Hematopoietic multipotent progenitor cell treated with erythropoietin and hydrocortisone succinate and interleukin-3 and kit ligand, for 8 days (in vitro differentiated cells): ENCODE results near the gene KRT71.

Experiments used
- DNase-seq: peaks from one replicate; pipeline ENCODE4 v3.0.0-alpha.2; 2015

The KRT71 gene

DNA sequence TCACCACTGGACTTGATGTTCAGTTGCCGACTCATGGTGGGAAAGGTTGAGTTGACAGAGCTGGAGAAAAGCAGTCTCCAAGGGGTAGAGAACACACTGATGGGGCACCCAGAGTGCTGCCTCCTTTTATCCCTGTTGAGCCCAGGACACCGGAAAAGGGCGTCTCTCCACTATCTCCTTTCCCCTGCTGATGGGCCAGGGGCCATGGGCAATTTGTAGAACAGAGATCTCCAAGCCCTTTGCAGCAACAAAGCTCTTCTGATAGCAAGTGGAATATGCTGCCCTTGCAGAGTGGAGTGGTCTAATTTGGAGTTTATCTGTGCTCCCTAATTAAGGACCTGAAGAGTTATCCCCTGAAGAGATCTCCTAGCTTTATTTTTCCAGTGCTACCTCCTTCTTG lies 20.8 kb upstream of the KRT71 start, which contains the start of gene KRT74:
TSS of gene KRT74 (minus strand) at position 101 of the 400 bp plus-strand sequence. CDS start at position 35, 66 bp downstream.
- DNase-seq: no peak

- no peak for DNase-seq
These were observed 20.4 kb upstream of the KRT71 start for GRCh38 chr12:52573306-52573705.

- no peak for DNase-seq
These were observed 17.6 kb upstream of the KRT71 start for GRCh38 chr12:52570511-52570910.

GRCh38 chr12:52568111-52568510 lies 15.2 kb upstream of the KRT71 start:
- no peak for DNase-seq

GRCh38 chr12:52566847-52567291 lies 13.9 kb upstream of the KRT71 start:
- DNase-seq: peak; percentile 29

- DNase-seq: no peak
These were observed 11.6 kb upstream of the KRT71 start for GRCh38 chr12:52564582-52564981.

DNA sequence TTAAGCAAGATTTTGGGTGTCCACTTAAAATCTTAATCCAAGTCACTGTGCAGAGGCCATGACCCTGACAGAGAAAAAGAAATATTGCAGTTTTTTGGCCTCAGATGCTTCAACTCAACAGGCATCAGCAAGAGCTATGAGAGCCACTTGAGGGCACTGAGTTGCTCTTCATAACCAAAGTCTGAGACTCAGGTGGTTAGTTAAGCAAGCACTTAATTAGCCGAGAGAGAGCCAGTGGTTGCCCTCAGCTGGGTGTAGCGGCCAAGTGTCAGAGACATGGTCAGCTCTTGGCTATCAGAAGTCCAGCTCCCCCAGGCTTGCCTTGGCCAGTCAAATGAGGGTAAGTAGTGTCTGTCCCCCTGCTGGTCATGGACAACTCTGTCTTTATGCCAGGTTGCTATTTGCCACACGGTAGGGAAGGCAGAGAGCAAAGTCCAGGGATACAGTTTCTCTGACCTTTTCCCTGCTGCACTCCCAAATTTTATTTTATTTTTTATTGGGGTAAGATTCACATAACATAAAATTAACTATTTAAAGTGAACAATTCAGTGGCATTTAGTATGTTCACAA lies 9.0 kb upstream of the KRT71 start:
- DNase-seq: no peak

- no peak for DNase-seq
These were observed 7.0 kb upstream of the KRT71 start for GRCh38 chr12:52559979-52560378.

GRCh38 chr12:52558781-52559445 lies 6.0 kb upstream of the KRT71 start:
- DNase-seq: no peak

DNA sequence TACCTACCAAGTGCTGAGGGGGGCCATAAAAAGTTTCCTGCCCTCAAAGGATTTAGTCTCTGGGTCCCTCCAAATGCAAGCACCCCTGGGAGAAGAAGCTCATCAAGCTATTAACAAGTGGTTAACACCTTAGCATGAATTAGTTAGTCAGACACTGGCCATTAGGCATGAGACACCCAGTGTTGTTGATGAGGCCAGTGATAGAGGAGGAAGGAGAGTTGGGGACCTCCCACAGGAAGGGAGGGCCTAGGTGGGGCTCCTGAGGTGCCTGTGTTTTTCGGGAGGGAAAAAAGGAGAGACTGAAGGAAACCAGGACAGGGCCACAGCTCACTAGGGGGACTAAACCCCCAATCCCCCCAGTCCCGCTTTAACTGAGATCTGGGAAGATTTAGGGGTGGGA lies 4.5 kb upstream of the KRT71 start:
- no peak for DNase-seq

DNA sequence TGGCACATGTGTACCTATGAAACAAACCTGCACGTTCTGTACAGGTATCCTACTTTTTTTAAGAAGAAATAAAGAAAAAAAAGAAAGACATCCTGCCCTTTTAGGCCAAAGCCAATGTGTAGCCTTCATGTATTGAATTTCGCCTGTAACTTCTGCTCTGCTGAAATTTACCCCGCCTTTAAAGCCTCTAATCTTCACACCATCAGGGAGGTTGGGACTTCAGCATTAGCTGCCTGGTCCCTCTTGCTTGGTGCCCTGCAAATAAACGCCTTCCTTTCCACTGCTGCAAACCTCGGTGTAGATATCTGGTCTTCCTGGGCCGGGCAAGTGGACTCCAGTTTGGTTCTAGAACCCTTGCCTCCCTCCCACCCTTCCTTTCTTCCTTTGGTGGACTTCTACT lies 2.6 kb upstream of the KRT71 start:
- no peak for DNase-seq

- no peak for DNase-seq
These were observed 890 bp downstream of the KRT71 start for GRCh38 chr12:52552055-52552454.

- DNase-seq: no peak
These were observed 1.6 kb downstream of the KRT71 start for GRCh38 chr12:52551216-52551865.

DNA sequence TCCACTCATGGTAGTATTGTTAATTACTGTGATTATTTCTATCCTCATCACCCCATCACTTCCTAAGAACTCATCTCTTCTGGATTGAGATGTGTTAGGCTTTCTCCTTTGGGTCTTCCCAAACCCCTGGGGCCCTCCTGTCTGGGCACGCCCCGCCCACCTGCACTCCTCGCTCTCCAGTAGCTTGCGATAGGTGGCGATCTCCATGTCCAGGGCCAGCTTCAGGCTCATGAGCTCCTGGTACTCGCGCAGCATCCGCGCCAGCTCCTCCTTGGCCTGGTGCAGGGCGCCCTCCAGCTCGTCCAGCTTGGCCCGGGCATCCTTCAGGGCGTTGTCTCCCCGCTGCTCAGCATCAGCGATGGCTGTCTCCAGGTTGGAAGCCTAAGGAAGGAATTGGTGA lies 6.8 kb downstream of the KRT71 start:
- no peak for DNase-seq

DNA sequence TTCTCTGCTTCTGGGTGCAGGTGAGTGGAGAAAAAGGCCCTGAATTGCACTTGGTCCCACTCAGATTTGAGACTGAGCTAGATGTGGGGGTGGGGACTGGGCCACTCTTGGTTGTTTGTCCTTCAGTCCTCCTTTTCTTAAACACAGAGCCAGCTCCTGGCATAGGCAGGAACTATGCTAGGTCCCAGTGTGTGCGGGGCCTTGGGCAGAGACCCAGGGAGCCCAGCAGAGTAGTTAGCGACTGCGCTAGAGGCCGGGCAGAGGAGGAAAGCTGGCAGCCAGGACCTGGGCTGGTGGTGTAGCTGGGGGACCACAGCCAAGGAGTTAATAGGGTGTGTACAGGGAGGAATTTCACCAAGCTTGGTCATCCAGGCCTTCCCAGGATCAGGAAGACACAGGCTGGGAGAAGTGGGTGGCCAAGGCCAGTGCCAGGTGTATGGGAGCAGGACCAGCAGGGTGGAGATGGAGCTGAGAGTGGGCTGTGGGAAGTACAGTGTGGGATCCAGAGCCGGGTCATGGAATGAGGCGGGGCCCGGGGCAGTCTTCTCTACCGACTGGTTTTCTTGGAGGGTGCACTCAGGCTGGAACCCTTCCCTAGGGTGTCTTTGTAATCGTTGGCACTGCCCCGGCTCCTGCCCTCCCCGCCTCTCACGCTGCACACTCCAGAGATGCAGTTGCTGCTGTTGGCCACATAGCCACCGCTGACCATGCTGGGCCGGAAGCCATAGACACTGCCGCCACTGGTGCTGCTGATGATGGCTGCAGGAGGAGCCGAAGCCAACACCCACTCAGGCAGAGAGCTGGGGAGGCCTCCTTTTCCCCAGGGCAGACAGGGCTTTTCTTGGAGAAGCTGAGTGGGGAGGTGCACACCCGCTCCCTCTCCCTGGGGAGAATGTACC lies 8.7 kb downstream of the KRT71 start:
- DNase-seq: no peak

GRCh38 chr12:52542785-52543318 lies 10.1 kb downstream of the KRT71 start:
- DNase-seq: no peak

- peak; percentile 2 for DNase-seq
These were observed 10.8 kb downstream of the KRT71 start for GRCh38 chr12:52542157-52542556.

- no peak for DNase-seq
These were observed 11.2 kb downstream of the KRT71 start for GRCh38 chr12:52541709-52542108.

GRCh38 chr12:52540531-52540930 lies 12.4 kb downstream of the KRT71 start:
- DNase-seq: no peak

DNA sequence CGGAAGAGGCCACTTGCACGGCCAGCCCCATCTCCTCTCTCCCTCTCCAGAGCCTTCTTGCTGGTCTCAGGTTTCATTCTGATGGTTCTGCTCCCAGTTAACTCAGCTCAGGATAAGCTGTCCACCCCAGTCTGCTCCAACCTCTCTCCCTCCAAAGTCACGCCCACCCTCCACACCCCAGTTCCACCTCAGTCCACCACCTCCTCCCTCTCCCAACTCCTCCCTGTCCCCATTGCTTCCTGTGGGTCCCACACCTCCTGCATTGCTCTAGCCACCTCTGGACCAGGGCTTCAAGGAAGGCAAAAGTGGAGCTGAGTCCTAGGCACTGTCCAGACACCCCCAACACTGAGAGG lies 13.1 kb downstream of the KRT71 start:
- no peak for DNase-seq

- DNase-seq: no peak
These were observed 13.7 kb downstream of the KRT71 start for GRCh38 chr12:52539083-52539820.

- DNase-seq: no peak
These were observed 15.8 kb downstream of the KRT71 start for GRCh38 chr12:52537101-52537500.
